SJCRH30 (cell line): ENCODE data around the gene STAM2. TPM values are rescaled to one million over a fixed set of nuclear protein-coding genes. Genes with fewer than 3 reads are reported as not detected.
"Not testable (repeated sequence)": the region's sequence is repeated elsewhere in the genome, so short reads cannot be mapped to it uniquely, and the experiment has no call there.

ENCODE experiments used
- DNase-seq, 2 experiments: peaks; one replicate each; pipeline ENCODE4 v3.0.0-alpha.2; 2015 to 2020
- H3K27ac ChIP-seq: fragments of 250-450 bp; sonication (Bioruptor Pico); 2 replicates; pipeline ENCODE4 v1.5.1; 2020; ENCODE audit warnings: mild to moderate bottlenecking, moderate library complexity
- H3K27me3 ChIP-seq: fragments of 250-450 bp; sonication (Bioruptor Pico); 2 replicates; pipeline ENCODE4 v1.5.1; 2020; ENCODE audit warnings: mild to moderate bottlenecking, moderate library complexity
- H3K36me3 ChIP-seq: fragments of 250-450 bp; sonication (Bioruptor Pico); 2 replicates; pipeline ENCODE4 v1.5.1; 2020; ENCODE audit warnings: mild to moderate bottlenecking, moderate library complexity
- H3K4me1 ChIP-seq: fragments of 250-450 bp; sonication (Bioruptor Pico); 2 replicates; pipeline ENCODE4 v1.5.1; 2020; ENCODE audit warnings: mild to moderate bottlenecking, moderate library complexity
- H3K4me3 ChIP-seq: fragments of 250-450 bp; sonication (Bioruptor Pico); 2 replicates; pipeline ENCODE4 v1.5.1; 2020; ENCODE audit warnings: mild to moderate bottlenecking, moderate library complexity
- H3K9me3 ChIP-seq: fragments of 250-450 bp; sonication (Bioruptor Pico); replicated peaks from 2 replicates; pipeline ENCODE4 v1.5.1; 2020; ENCODE audit warnings: mild to moderate bottlenecking, moderate library complexity
- total RNA-seq: library from RNA; depleted of rRNA; stranded (reverse); fragments of >200 nt; shearing (Covaris generic); gene quantifications from 2 replicates; pipeline ENCODE4 v1.2.3, GENCODE V29; 2014; rRNA removed

STAM2 gene
- 12.5 and 15.9 TPM in 2 replicates for total RNA-seq

GRCh38 chr2:152175368-152176112, at the start of gene STAM2:
TSS of gene STAM2 (minus strand) at chr2:152175763. CDS start at chr2:152175642, 121 bp downstream.
- peak within 1 kb of the TSS; percentile 95 for H3K27ac ChIP-seq
- peak within 1 kb of the TSS; percentile 86 for H3K4me3 ChIP-seq
- H3K36me3 ChIP-seq = no peaks in the 10 kb centered on the region
- peak; percentile 87 to 94 for DNase-seq
- no peaks in the 10 kb centered on the region for H3K4me1 ChIP-seq
- no peaks in the 10 kb centered on the region for H3K27me3 ChIP-seq
- H3K9me3 ChIP-seq = no peaks in the 10 kb centered on the region

- Histone ChIP-seq H3K4me1 (peaks cover 16% of the 10 kb centered on the region; the same call in 1 of the 2 replicates), H3K36me3 (no peaks in the 10 kb centered on the region), H3K27me3 (no peaks in the 10 kb centered on the region; the same call in 1 of the 2 replicates), H3K27ac (no peak overlapping the region), H3K4me3 (no peak overlapping the region), H3K9me3 (no peaks in the 10 kb centered on the region)
- DNase-seq = peak in 1 of 2 experiments; percentile 17
Measured at GRCh38 chr2:152223977-152224376, 48.4 kb upstream of the STAM2 start.

- H3K27me3 ChIP-seq = no peaks in the 10 kb centered on the region; the same call in 1 of the 2 replicates
- no peaks in the 10 kb centered on the region for H3K36me3 ChIP-seq
- no peaks in the 10 kb centered on the region for H3K9me3 ChIP-seq
- H3K4me1 ChIP-seq = peaks cover 15% of the 10 kb centered on the region; the same call in 1 of the 2 replicates
- no peak overlapping the region for H3K27ac ChIP-seq
- H3K4me3 ChIP-seq = no peak overlapping the region
- DNase-seq = peak; percentile 75 to 91
Measured at GRCh38 chr2:152222975-152223637, 47.5 kb upstream of the STAM2 start.

- H3K4me1 ChIP-seq = peaks cover 13% of the 10 kb centered on the region; the same call in 1 of the 2 replicates
- no peak overlapping the region for H3K4me3 ChIP-seq
- no peak for DNase-seq
- H3K27me3 ChIP-seq = no peaks in the 10 kb centered on the region; the same call in 1 of the 2 replicates
- no peak overlapping the region for H3K27ac ChIP-seq
- no peaks in the 10 kb centered on the region for H3K36me3 ChIP-seq
- no peaks in the 10 kb centered on the region for H3K9me3 ChIP-seq
Measured at GRCh38 chr2:152221839-152222238, 46.3 kb upstream of the STAM2 start.

- Histone ChIP-seq H3K27me3 (no peaks in the 10 kb centered on the region; the same call in 1 of the 2 replicates), H3K9me3 (no peaks in the 10 kb centered on the region), H3K4me3 (no peak overlapping the region), H3K4me1 (peaks cover 12% of the 10 kb centered on the region; the same call in 1 of the 2 replicates), H3K27ac (no peak overlapping the region), H3K36me3 (no peaks in the 10 kb centered on the region)
- DNase-seq = no peak
Measured at GRCh38 chr2:152219077-152219828, 43.7 kb upstream of the STAM2 start.

GRCh38 chr2:152201466-152201830, 25.9 kb upstream of the STAM2 start:
- Histone ChIP-seq H3K4me3 (no peak overlapping the region), H3K27me3 (no peaks in the 10 kb centered on the region), H3K4me1 (no peaks in the 10 kb centered on the region), H3K36me3 (no peaks in the 10 kb centered on the region), H3K9me3 (no peaks in the 10 kb centered on the region), H3K27ac (no peak overlapping the region)
- DNase-seq = no peak

GRCh38 chr2:152200565-152201465, 25.3 kb upstream of the STAM2 start:
- Histone ChIP-seq H3K27me3 (no peaks in the 10 kb centered on the region), H3K4me1 (no peaks in the 10 kb centered on the region), H3K9me3 (no peaks in the 10 kb centered on the region), H3K27ac (no peak overlapping the region), H3K36me3 (no peaks in the 10 kb centered on the region), H3K4me3 (no peak overlapping the region)
- DNase-seq = peak; percentile 53 to 62

GRCh38 chr2:152200101-152200500, 24.5 kb upstream of the STAM2 start:
- Histone ChIP-seq H3K4me1 (no peaks in the 10 kb centered on the region), H3K27ac (no peak overlapping the region)
- DNase-seq = no peak

GRCh38 chr2:152198499-152198898, 22.9 kb upstream of the STAM2 start:
- H3K36me3 ChIP-seq = no peaks in the 10 kb centered on the region
- no peaks in the 10 kb centered on the region for H3K27me3 ChIP-seq
- DNase-seq = no peak
- no peak overlapping the region for H3K4me3 ChIP-seq
- H3K27ac ChIP-seq = no peak overlapping the region
- H3K4me1 ChIP-seq = no peaks in the 10 kb centered on the region
- no peaks in the 10 kb centered on the region for H3K9me3 ChIP-seq

More at GRCh38 chr2:152200101-152200500, 24.5 kb upstream of the STAM2 start:
- Histone ChIP-seq H3K9me3 (no peaks in the 10 kb centered on the region), H3K4me3 (no peak overlapping the region), H3K27me3 (no peaks in the 10 kb centered on the region), H3K36me3 (no peaks in the 10 kb centered on the region)

GRCh38 chr2:152197508-152198284, 22.1 kb upstream of the STAM2 start:
- not testable (repeated sequence) for H3K27ac ChIP-seq, H3K27me3 ChIP-seq, H3K4me3 ChIP-seq, DNase-seq, H3K36me3 ChIP-seq, H3K4me1 ChIP-seq, H3K9me3 ChIP-seq

GRCh38 chr2:152189622-152190495, 14.3 kb upstream of the STAM2 start:
- Histone ChIP-seq H3K27me3 (no peaks in the 10 kb centered on the region), H3K27ac (no peak overlapping the region), H3K4me1 (no peaks in the 10 kb centered on the region), H3K36me3 (no peaks in the 10 kb centered on the region), H3K9me3 (no peaks in the 10 kb centered on the region), H3K4me3 (no peak overlapping the region)
- DNase-seq = peak; percentile 28 to 71

GRCh38 chr2:152186808-152187207, 11.2 kb upstream of the STAM2 start:
- DNase-seq, H3K4me1 ChIP-seq, H3K4me3 ChIP-seq, H3K9me3 ChIP-seq, H3K27me3 ChIP-seq, H3K27ac ChIP-seq, H3K36me3 ChIP-seq: not testable (repeated sequence)

GRCh38 chr2:152186262-152186661, 10.7 kb upstream of the STAM2 start:
- H3K36me3 ChIP-seq = no peaks in the 10 kb centered on the region
- no peak overlapping the region for H3K4me3 ChIP-seq
- H3K27me3 ChIP-seq = no peaks in the 10 kb centered on the region
- H3K4me1 ChIP-seq = no peaks in the 10 kb centered on the region
- no peak overlapping the region for H3K27ac ChIP-seq
- no peaks in the 10 kb centered on the region for H3K9me3 ChIP-seq
- no peak for DNase-seq
